GM10248 (cell line): ENCODE measurements around the gene EI24.

Source experiments
- CTCF ChIA-PET: fragments of 300-600 bp; sonication (Branson Sonifier 250); formaldehyde crosslinking; extraction: SDS; loops from one replicate; lab custom pipeline; 2021; ENCODE audit warnings: antibody characterized with exemption; lab: Yijun Ruan, JAX
- POLR2A ChIA-PET: fragments of 350-650 bp; sonication (Branson Sonifier 250); formaldehyde crosslinking; extraction: SDS; loops from one replicate; lab custom pipeline; 2020; ENCODE audit warnings: antibody characterized with exemption; lab: Yijun Ruan, JAX
- DNase-seq: peaks from one replicate; pipeline ENCODE4 v3.0.0; 2012; ENCODE audit errors: extremely low spot score
- TF ChIP-seq, protein P1 (sequence below): IDR thresholded peaks from 2 replicates; pipeline ENCODE4 v1.5.1; 2012; ENCODE audit warnings: mild to moderate bottlenecking, low read depth; ENCODE audit errors: extremely low read depth, missing control alignments, control extremely low read depth

Gene EI24

GRCh38 chr11:125542709-125543108 is 26.6 kb upstream of the EI24 start:
- no peak for DNase-seq
- CTCF ChIA-PET, result no interaction called here
- TF ChIP-seq, protein P1, sequence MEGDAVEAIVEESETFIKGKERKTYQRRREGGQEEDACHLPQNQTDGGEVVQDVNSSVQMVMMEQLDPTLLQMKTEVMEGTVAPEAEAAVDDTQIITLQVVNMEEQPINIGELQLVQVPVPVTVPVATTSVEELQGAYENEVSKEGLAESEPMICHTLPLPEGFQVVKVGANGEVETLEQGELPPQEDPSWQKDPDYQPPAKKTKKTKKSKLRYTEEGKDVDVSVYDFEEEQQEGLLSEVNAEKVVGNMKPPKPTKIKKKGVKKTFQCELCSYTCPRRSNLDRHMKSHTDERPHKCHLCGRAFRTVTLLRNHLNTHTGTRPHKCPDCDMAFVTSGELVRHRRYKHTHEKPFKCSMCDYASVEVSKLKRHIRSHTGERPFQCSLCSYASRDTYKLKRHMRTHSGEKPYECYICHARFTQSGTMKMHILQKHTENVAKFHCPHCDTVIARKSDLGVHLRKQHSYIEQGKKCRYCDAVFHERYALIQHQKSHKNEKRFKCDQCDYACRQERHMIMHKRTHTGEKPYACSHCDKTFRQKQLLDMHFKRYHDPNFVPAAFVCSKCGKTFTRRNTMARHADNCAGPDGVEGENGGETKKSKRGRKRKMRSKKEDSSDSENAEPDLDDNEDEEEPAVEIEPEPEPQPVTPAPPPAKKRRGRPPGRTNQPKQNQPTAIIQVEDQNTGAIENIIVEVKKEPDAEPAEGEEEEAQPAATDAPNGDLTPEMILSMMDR, result no peak
- POLR2A ChIA-PET, result no interaction called here

- ChIA-PET CTCF (no interaction called here), POLR2A (no interaction called here)
- no peak for DNase-seq
- TF ChIP-seq, protein P1, result no peak
Measured at GRCh38 chr11:125550780-125551179, 18.5 kb upstream of the EI24 start.

DNA sequence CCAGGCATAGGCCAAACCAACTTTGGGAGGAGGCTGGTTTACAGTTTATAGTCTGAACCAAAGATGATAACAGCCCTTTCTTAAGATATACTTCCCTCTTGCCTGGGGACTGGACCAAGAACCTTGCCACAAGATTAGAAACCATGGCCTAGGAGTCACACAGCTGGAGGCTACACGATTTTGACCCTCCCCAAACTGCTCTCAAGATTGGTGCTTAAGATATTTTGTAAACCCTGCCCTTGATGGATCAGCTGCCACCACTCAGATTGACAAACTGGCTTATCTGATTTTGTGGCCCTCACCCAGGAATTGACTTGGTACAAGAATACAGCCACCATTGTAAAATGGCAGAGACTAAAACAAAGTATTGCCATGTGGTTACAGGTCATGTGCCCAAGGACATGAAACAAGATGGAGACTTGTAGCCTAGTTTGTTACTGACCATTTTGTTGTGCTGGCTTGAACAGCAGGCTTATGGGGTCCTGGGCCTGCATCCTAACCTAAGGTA is 17.4 kb upstream of the EI24 start:
- ChIA-PET POLR2A (no interaction called here), CTCF (interaction anchor here (1.2 kb wide), 1 partner anchor 132 kb away, joined by 3 read pairs; no protein-coding TSS in a partner anchor)
- no peak for DNase-seq
- TF ChIP-seq, protein P1, result no peak

- DNase-seq, result no peak
- TF ChIP-seq, protein P1, result no peak
- CTCF ChIA-PET, result interaction anchor here (1.3 kb wide), 1 partner anchor 10 kb away, joined by 3 read pairs; no protein-coding TSS in a partner anchor
- POLR2A ChIA-PET, result no interaction called here
Measured at GRCh38 chr11:125552927-125553326, 16.4 kb upstream of the EI24 start.

DNA sequence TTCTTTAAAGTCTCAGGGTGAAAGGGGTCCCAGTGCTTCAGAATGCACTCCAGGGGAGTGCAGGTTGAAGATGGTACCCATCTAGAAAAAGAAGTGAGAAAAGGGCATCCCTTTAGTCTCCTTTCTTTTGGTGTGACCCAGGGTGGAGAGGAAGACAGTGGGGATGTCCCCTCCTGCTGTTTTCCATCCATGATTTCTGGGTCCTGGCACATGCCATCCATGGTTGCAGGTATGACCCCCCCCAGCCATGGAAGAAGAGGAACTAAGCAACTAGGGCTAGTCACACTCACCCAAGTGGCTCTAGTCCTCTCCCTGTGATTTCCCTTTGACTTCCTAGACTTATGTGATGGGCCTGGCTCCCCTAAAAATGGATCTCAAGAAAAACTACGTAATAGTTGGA is 15.9 kb upstream of the EI24 start:
- TF ChIP-seq, protein P1, result no peak
- no peak for DNase-seq
- POLR2A ChIA-PET, result no interaction called here
- CTCF ChIA-PET, result interaction anchor here (1.3 kb wide), 1 partner anchor 9 kb away, joined by 3 read pairs; no protein-coding TSS in a partner anchor

DNA sequence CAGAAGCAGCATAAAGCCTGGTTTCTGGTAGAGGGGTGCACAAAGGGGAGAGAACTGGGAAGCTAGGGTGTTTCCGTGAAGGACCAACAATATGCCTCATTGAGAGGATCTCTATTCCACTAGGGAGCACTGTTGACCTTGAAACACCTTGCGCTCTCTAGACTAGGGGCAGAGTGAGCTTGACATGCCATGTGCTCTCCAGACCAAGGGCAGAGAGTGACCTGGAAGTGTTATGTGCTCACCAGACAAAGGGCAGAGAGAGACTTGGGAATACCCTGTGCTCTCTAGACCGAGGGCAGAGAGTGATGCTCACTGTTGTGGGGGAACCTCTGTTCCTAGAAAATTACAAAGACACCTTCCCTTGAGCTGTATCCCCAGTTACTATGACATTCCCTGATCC is 15.2 kb upstream of the EI24 start:
- CTCF ChIA-PET, result interaction anchor here (2.3 to 6.6 kb wide), 2 partner anchors 11 to 15 kb away, joined by 10 to 34 read pairs; partner anchors contain the start of gene EI24

More for the DNA sequence above, 15.2 kb upstream of the EI24 start:
- no peak for DNase-seq
- TF ChIP-seq, protein P1, result no peak
- POLR2A ChIA-PET, result no interaction called here
